ENCODE measurements around the gene NUFIP2. TPM values are rescaled to one million over a fixed set of nuclear protein-coding genes. Genes with fewer than 3 reads are reported as not detected.
"Not testable (repeated sequence)": the region's sequence is repeated elsewhere in the genome, so short reads cannot be mapped to it uniquely, and the experiment has no call there.

NUFIP2 gene
- total RNA-seq, 1 donor from 2014 or later, result 45.5 TPM

DNA sequence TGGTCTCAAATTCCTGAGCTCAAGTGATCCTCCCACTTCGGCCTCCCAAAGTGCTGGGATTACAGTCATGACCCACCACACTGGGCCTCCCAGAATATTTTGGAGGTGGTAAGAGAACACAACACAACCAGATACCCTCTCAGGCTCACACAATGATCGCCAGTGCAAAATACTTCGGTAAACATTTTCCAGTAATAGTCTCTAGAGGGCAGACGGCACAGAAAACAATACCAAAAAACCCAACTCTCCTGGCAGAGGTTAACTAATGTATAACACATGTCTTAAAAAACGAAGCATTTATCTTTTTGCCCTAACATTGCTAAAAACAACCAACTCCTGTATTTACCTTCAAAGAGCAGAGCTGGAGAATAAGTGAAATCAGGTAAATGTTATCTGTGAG is 10.5 kb downstream of the NUFIP2 start:
- DNase-seq (ENCODE audit: low spot score), result no peak

- DNase-seq (ENCODE audit: low spot score), result no peak
Observed at GRCh38 chr17:29279397-29280070, 14.4 kb downstream of the NUFIP2 start.

DNA sequence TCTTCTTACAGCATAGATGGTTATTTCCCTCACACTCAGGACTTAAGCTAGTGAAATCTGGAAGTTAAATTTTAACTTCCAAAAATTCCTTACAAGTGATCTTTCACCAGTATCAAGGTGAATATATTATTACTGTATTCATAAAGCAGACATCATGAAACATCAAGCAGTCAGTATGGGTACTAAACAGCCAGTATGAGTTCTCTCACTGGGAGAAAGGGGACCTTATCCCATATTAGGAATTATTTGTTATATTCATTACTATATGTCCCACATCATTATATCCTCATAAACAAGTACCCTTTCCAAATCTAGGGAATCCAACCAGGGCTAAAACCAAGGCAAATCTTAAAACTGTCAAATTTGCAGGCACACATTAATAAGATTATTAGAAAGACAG is 15.3 kb downstream of the NUFIP2 start:
- DNase-seq (ENCODE audit: low spot score), result no peak

DNA sequence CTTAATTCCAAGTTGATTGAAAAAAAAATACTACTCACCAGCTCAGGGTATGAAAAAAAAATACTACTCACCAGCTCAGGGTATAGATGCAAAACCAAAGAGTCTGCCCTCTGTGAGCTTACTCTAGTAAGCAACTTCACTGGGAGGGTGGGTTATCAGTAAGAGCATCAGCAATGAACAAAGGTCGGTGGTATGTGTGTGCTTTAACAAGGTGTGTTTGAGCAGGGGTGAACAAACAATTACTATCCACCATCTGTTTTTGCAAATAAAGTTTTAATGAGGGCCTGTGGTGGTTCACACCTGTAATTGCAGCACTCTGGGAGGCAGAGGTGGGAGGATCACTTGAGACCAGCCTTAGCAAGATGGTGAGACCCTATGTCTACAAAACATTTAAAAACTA is 20.0 kb downstream of the NUFIP2 start:
- DNase-seq (ENCODE audit: low spot score), result no peak

GRCh38 chr17:29271980-29272379 is 22.0 kb downstream of the NUFIP2 start:
- not testable (repeated sequence) for DNase-seq (ENCODE audit: low spot score)

GRCh38 chr17:29263916-29264315 is 30.0 kb downstream of the NUFIP2 start:
- DNase-seq (ENCODE audit: low spot score), result no peak

GRCh38 chr17:29257756-29258155 is 36.2 kb downstream of the NUFIP2 start:
- no peak for DNase-seq (ENCODE audit: low spot score)

DNA sequence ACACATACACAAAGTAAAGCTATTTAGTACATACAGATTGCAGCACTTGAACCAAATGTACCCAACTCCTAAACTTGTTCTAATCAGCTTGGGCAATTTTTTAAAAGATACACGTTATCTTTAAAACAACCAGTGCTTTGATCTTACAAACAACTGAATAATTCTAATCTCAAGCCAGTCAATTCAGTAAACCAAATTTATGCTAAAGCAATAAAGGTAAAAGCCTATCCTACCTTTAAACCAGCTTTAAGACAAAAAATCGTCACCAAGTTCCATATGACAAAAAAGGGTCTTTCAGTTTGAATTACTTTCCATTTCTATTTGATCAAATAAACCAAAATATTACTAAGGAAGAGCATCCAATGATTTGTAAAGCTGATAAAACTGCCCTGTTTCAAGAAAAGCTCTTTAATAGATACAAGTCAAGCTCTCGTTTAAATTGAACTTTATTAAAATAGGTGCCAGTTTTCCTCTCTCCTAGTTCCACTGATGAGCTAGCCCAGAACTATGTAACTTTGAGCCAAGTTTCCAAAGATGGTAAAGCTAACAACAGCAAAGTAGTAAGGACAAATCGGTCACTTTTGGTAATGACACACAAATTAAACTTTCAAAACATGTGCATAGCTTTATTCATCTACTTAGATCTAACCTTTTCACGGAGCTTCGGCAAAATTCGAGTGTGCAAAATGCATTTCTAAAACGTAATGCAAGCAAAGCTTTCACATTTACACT is 37.0 kb downstream of the NUFIP2 start:
- no peak for DNase-seq (ENCODE audit: low spot score)

GRCh38 chr17:29255926-29256522 is 37.9 kb downstream of the NUFIP2 start:
- DNase-seq (ENCODE audit: low spot score), result no peak

DNA sequence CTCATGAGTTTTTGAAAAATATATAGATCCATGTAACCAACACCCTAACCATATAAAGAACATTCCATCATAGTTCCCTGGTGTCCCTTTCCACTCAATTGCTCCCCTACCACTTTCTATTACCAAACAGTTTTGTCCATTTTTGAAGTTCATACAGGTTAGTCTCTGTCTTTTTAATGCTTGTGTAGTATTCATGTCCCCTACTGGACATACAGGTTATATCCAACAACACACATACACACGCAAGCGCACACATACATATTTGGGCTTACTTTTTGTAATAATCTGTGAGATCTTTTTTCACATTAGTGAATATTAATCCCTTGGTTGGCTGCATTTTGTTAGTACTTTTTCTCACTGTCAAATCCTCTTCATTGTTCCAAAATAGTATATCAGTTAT is 40.9 kb downstream of the NUFIP2 start:
- DNase-seq (ENCODE audit: low spot score), result no peak

GRCh38 chr17:29252101-29252791 is 41.7 kb downstream of the NUFIP2 start:
- DNase-seq (ENCODE audit: low spot score), result no peak

- DNase-seq (ENCODE audit: low spot score), result no peak
Observed at GRCh38 chr17:29251184-29251583, 42.8 kb downstream of the NUFIP2 start.

- DNase-seq (ENCODE audit: low spot score), result no peak
Observed at GRCh38 chr17:29250666-29251065, 43.3 kb downstream of the NUFIP2 start.

- no peak for DNase-seq (ENCODE audit: low spot score)
Observed at GRCh38 chr17:29248845-29249244, 45.1 kb downstream of the NUFIP2 start.

DNA sequence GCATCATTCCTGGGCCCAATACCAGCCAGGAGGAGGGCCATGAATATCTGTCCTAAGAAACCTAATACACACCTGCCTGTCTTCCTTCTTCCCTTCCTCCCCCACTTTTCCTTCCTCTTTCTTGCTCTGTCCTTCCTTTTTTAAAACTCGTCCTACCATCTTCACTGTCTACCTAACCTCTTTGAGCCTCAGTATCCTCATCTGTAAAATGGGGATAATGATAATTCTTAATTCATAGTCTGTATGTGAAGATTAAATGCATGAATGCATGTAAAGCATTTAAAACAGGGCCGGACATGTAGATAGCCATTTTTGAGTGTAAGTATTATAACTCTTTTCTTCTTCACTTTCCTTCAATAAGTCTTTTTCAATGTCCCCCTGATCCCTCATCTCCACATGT is 46.7 kb downstream of the NUFIP2 start:
- no peak for DNase-seq (ENCODE audit: low spot score)

GRCh38 chr17:29246628-29247027 is 47.3 kb downstream of the NUFIP2 start, which contains the start of gene CRYBA1:
Gene CRYBA1, plus strand, starts transcription at chr17:29246859. Its CDS starts 5 bp downstream, at chr17:29246864.
- DNase-seq (ENCODE audit: low spot score), result peak; percentile 17

GRCh38 chr17:29245401-29245800 is 48.5 kb downstream of the NUFIP2 start:
- DNase-seq (ENCODE audit: low spot score), result no peak

- DNase-seq (ENCODE audit: low spot score), result no peak
Observed at GRCh38 chr17:29243792-29244191, 50.2 kb downstream of the NUFIP2 start.

GRCh38 chr17:29242790-29243189 is 51.2 kb downstream of the NUFIP2 start:
- no peak for DNase-seq (ENCODE audit: low spot score)

DNA sequence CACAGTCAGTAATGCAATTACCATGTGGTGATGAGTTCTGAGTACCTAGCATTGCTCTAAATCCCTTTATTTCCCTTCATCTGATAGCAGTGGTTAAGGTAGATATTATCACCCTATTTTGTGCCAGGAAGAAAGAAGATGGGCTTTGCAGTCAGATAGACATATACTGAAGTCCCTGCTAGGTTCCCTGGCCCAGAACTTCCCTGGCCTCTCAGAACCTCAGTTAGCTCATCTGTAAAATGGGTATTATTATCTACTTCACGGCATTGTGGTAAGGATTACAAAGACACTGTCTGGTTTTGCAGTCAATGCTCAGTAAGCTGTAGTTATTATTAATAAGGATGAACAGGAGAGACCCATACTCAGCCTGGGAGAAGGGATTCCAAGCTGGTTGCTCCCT is 51.9 kb downstream of the NUFIP2 start:
- no peak for DNase-seq (ENCODE audit: low spot score)

DNA sequence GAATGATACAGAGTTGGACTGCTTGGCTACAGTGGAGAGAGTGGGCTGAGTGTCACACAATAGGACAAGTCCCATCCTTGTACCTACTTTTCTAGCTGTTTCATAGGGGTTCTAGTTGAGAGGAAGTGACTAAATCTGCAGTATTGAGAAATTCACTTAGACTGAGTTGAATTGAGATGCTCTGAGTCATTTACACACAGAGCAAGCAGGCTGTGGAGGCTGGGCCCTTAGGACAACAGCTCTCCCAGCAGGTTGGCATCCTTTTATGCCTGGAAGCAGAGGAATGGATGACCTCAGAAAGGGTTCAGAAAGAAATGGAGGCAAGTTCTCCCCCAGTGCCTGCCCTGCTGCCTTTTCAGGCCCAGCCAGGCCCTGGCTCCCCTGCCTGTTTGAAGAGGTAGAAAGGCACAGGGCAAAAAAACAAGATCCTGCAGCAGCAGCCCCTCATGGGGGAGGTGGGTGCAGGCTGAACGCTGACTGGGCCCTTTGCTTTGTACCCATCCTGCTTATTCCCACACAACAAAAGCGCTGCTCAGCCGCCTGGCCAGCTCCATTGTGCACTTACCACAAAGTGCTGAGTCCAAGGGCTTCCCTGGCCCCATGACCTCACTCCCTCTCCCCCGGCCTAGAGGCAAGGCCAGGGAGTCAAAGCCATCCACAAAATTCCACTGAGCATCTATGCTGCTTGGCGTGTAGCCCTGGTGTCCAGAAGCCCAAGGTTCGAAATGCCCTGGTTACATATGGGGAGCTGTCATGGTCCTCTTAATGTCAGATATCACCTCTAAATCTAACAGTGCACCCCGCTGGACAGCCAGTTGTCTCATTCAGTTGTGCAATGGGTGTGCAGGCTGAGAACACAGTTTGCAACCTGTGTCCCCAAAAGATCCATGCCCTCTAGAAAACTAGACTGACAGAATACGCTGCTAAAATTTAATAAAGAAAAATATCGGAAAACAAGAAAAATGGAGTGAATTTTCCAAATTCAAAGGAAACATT is 52.7 kb downstream of the NUFIP2 start:
- DNase-seq (ENCODE audit: low spot score), result peak; percentile 86

Data from umbilical cord (tissue), 2 donors.